ENCODE measurements around the gene B4GALT2.

GRCh38 chr1:43935711-43936427 is 43.1 kb upstream of the B4GALT2 start:
- TF ChIP-seq CTCF (IDR thresholded peaks at IDR 0.05; ENCODE audit: insufficient read depth, low read length, poor library complexity, severe bottlenecking) (no peak), EZH2phosphoT487 (conservative IDR thresholded peaks at IDR 0.05; ENCODE audit: low read length) (no peak)
